Pancreas (tissue), 10 donors: ENCODE results near the gene MYMX. TPM values are rescaled to one million over a fixed set of nuclear protein-coding genes. Genes with fewer than 3 reads are reported as not detected.

Source experiments
- ATAC-seq, 4 donors: fragments of 200-7000 bp; cut with Tn5 transposase; one replicate each; pipeline versions ENCODE4 v1.8.0 to v1.9.1; 2020; ENCODE audit warnings: mild to moderate bottlenecking in 4 of 4, moderate library complexity in 4 of 4
- DNase-seq, 6 donors: peaks; one replicate each; pipeline ENCODE4 v3.0.0-alpha.2; 2020
- FAIRE-seq: peaks from 2 replicates; lab custom pipeline; 2012; peaks lifted over from hg19 to GRCh38; lab: Jason Lieb, UNC
- H3K27ac ChIP-seq, 4 donors: fragments of 200-600 bp; sonication (generic); 1 replicate in 3 of 4; 2 replicates in 1 of 4; pipeline versions ENCODE4 v1.5.0 to v1.8.0; 2020
- H3K27me3 ChIP-seq, 4 donors: fragments of 200-600 bp; one replicate each; pipeline ENCODE4 v1.8.0; 2021
- H3K36me3 ChIP-seq, 3 donors: fragments of 200-600 bp; sonication (generic) in 1 of 3; one replicate each; pipeline versions ENCODE4 v1.5.0 to v1.8.0; 2020 to 2021
- H3K4me1 ChIP-seq, 3 donors: fragments of 200-600 bp; one replicate each; pipeline ENCODE4 v1.8.0; 2021
- H3K4me3 ChIP-seq, 4 donors: fragments of 200-600 bp; sonication (generic) in 2 of 4; one replicate each; pipeline versions ENCODE4 v1.5.0 to v1.8.0; 2020 to 2021
- H3K9me3 ChIP-seq, 4 donors: fragments of 200-600 bp; one replicate each; pipeline ENCODE4 v1.8.0; 2021
- CTCF ChIP-seq, 4 donors: fragments of 200-600 bp; sonication (generic) in 3 of 4; IDR thresholded peaks; one replicate each; pipeline versions ENCODE4 v1.5.0 to v1.8.0; 2021; ENCODE audit warnings: antibody characterized with exemption in 4 of 4
- WGBS, 2 donors: extraction: QIAGEN DNeasy Blood & Tissue Kit; methylation state at CpG; one replicate each; pipeline ENCODE4 v1.1.7; 2013; 5-methylcytosine and 5-hydroxymethylcytosine counted together
- intact Hi-C, 3 donors: fragments of 100-400 bp; cut with DNase I; formaldehyde crosslinking; loops; one replicate each; pipeline versions ENCODE4 v1.11.1 to v1.14.2; 2022
- polyA plus RNA-seq, 2 donors: library from polyadenylated mRNA; stranded (reverse); fragments of 200-250 nt; gene quantifications; one replicate each; pipeline ENCODE4 v1.2.3, GENCODE V29; 2013
- total RNA-seq, 6 donors: library from RNA; stranded (reverse); fragmentation: NEBNext Ultra II Directional in 4 of 6; extraction: Animal tissue kit (Norgen Biotek cat#: 25700) in 4 of 6; gene quantifications; one replicate each; pipeline versions ENCODE4 v1.2.1 to v1.2.4, GENCODE V29; 2021 to 2023
- donor health status: healthy with polysubstance abuse.
- donor health status: DM: no; HTN: no; CAD: no; lungs with moderate emphysema.
- donor health status: DM: no; HTN: no; CAD: no.
- donor health status: control.
- donor health status: control.
- donor health status: Bipolar disorder and iron deficiency.
- donor health status: DM: yes; HTN: yes; CAD: no.
- donor health status: DM: no; HTN: no; CAD: no.
- donor health status: DM: no; HTN: no; CAD: no.
- donor health status: DM: yes; HTN: yes; CAD: no.

MYMX gene
- total and polyA plus RNA-seq, 8 donors = 0.34 to 4.3 (median 1.7) TPM

GRCh38 chr6:44265007-44265721 is 48.4 kb downstream of the MYMX start, which contains the start of gene NFKBIE:
Gene NFKBIE (minus strand): TSS chr6:44265551. CDS start chr6:44265346, 205 bp downstream.
- WGBS, 2 donors = 0 to 1% methylated on average over 42 to 72 of the region's 72 CpGs
- Histone ChIP-seq H3K9me3 (no peaks in the 10 kb centered on the region), H3K27ac (peak within 1 kb of the TSS; percentile 48 to 87 (median 78)), H3K36me3 (peaks cover 0 to under 1% (median 0%) of the 10 kb centered on the region in 3 donors), H3K4me1 (peaks cover 0 to 21% (median 4%) of the 10 kb centered on the region in 3 donors), H3K4me3 (peak within 1 kb of the TSS; percentile 45 to 93 (median 80)), H3K27me3 (no peaks in the 10 kb centered on the region)
- peak in 1 of 4 donors; percentile 6 for TF ChIP-seq CTCF (IDR thresholded peaks at IDR 0.05)
- intact Hi-C loops = loop anchor here in 2 of 3 donors (5.0 kb wide), 2 partner anchors 67 to 72 kb away; no protein-coding TSS in a partner anchor
- ATAC-seq (peak; percentile 87 to 92 (median 88)), DNase-seq (peak; percentile 94 to 99 (median 96)), FAIRE-seq (no peak)

DNA sequence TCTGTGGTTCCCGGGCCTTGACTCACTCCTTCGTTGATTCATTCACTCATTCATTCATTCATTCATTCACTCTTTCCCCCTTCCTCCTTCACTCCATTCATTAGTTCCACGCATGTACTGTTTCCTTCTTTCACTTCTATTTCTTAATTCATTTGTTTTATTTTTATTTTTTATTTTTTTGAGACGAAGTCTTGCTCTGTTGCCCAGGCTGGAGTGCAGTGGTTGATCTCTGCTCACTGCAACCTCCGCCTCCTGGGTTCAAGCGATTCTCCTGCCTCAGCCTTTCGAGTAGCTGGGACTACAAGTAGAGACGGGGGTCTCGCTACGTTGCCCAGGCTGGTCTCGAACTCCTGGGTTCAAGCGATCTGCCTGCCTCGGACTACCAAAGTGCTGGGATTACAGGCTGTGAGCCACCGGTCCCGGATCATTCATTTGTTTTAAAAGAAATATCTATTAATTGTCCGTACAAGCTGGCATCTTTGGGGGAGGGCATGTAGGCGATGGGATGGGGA is 49.1 kb downstream of the MYMX start:
- no peaks in the 10 kb centered on the region for H3K36me3 ChIP-seq
- TF ChIP-seq CTCF (IDR thresholded peaks at IDR 0.05) = no peak
- no peaks in the 10 kb centered on the region for H3K27me3 ChIP-seq
- FAIRE-seq (no peak), DNase-seq (peak in 1 of 6 donors; percentile 31), ATAC-seq (no peak)
- WGBS, 2 donors = 62 to 64% methylated on average over 17 of the region's 17 CpGs
- intact Hi-C loops = loop anchor here in 2 of 3 donors (5.0 kb wide), 2 partner anchors 67 to 72 kb away; no protein-coding TSS in a partner anchor
- H3K9me3 ChIP-seq = no peaks in the 10 kb centered on the region
- H3K4me3 ChIP-seq = peak overlapping the region in 3 of 4 donors; percentile 72 to 93 (median 87)
- peak overlapping the region in 3 of 4 donors; percentile 48 to 87 (median 81) for H3K27ac ChIP-seq
- H3K4me1 ChIP-seq = peaks cover 0 to 21% (median 4%) of the 10 kb centered on the region in 3 donors

- peaks cover 0 to 21% (median 4%) of the 10 kb centered on the region in 3 donors for H3K4me1 ChIP-seq
- WGBS, 2 donors = 63 to 64% methylated on average over 3 of the region's 3 CpGs
- FAIRE-seq (no peak), ATAC-seq (no peak), DNase-seq (peak in 1 of 6 donors; percentile 10)
- no peaks in the 10 kb centered on the region for H3K36me3 ChIP-seq
- H3K4me3 ChIP-seq = no peak overlapping the region
- no peaks in the 10 kb centered on the region for H3K9me3 ChIP-seq
- no peaks in the 10 kb centered on the region for H3K27me3 ChIP-seq
- peak overlapping the region in 1 of 4 donors; percentile 87 for H3K27ac ChIP-seq
- intact Hi-C loops = loop anchor here in 2 of 3 donors (5.0 kb wide), 2 partner anchors 66 to 71 kb away; no protein-coding TSS in a partner anchor
- no peak for TF ChIP-seq CTCF (IDR thresholded peaks at IDR 0.05)
Observed at GRCh38 chr6:44266347-44266746, 49.6 kb downstream of the MYMX start.

DNA sequence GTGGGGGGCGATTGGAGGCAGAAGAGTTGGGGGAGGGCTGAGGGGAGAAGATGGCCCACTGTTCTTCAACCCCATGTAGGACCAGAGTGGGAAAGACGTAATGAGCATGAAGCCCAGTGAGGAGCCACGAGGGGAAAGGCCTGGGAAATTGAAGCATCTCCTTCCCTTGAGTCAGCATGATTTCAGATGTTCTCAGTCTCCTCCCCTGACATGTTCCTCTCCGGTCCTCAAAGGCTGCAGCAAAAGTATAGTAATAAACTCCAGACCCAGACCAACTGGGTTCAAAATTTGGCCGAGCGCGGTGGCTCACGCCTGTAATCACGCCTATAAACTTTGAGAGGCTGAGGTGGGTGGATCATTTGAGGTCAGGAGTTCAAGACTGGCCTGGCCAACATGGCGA is 50.5 kb downstream of the MYMX start:
- TF ChIP-seq CTCF (IDR thresholded peaks at IDR 0.05) = no peak
- no peak overlapping the region for H3K4me3 ChIP-seq
- ATAC-seq = no peak

More for the DNA sequence above, 50.5 kb downstream of the MYMX start:
- Histone ChIP-seq H3K36me3 (no peaks in the 10 kb centered on the region), H3K27ac (no peak overlapping the region), H3K9me3 (no peaks in the 10 kb centered on the region), H3K27me3 (no peaks in the 10 kb centered on the region), H3K4me1 (peaks cover 0 to 21% (median 4%) of the 10 kb centered on the region in 3 donors)
- WGBS, 2 donors = 62 to 66% methylated on average over 10 of the region's 10 CpGs
- peak in 2 of 6 donors; percentile 14 to 17 for DNase-seq
- intact Hi-C loops = loop anchor here in 2 of 3 donors (5.0 kb wide), 2 partner anchors 65 to 70 kb away; no protein-coding TSS in a partner anchor
- FAIRE-seq = no peak

Other genes starting within 250 kb of the MYMX start
- gene MRPL14, start 89.5 kb upstream of the MYMX start, total RNA-seq = 10 to 100 TPM in 4 of 6 donors, 1 to 10 TPM in 2; 8.7 to 16.4 (median 14.1) TPM
- 10 to 100 TPM; 12.5 to 30.4 TPM for gene MRPL14, start 89.5 kb upstream of the MYMX start, polyA plus RNA-seq
- gene TMEM63B, start 89.4 kb upstream of the MYMX start, total RNA-seq = 10 to 100 TPM in 4 of 6 donors, 1 to 10 TPM in 2; 7.2 to 19.9 (median 11.4) TPM
- gene TMEM63B, start 89.4 kb upstream of the MYMX start, polyA plus RNA-seq = 10 to 100 TPM; 12.1 to 16.9 TPM
- under 1 TPM in 4 of 6 donors, not detected in 2; 0.06 to 0.23 (median 0.14) TPM for gene CAPN11, start 58.1 kb upstream of the MYMX start, total RNA-seq
- under 1 TPM; 0.75 to 0.76 TPM for gene CAPN11, start 58.1 kb upstream of the MYMX start, polyA plus RNA-seq
- gene SLC29A1, start 6.7 kb downstream of the MYMX start, total RNA-seq = 10 to 100 TPM; 24.8 to 72.7 (median 44.4) TPM
- gene SLC29A1, start 6.7 kb downstream of the MYMX start, polyA plus RNA-seq = 10 to 100 TPM; 35.5 to 89.8 TPM
- gene HSP90AB1, start 30.2 kb downstream of the MYMX start, total RNA-seq = 100 to 1,000 TPM; 370 to 577 (median 464) TPM
- 100 to 1,000 TPM; 145 to 328 TPM for gene HSP90AB1, start 30.2 kb downstream of the MYMX start, polyA plus RNA-seq
- gene SLC35B2, start 40.6 kb downstream of the MYMX start, total RNA-seq = 10 to 100 TPM; 15.9 to 30.4 (median 20.5) TPM
- 10 to 100 TPM; 10.8 to 23.6 TPM for gene SLC35B2, start 40.6 kb downstream of the MYMX start, polyA plus RNA-seq
- 10 to 100 TPM in 1 of 6 donors, 1 to 10 TPM in 5; 2.5 to 16.9 (median 5.5) TPM for gene NFKBIE, start 48.6 kb downstream of the MYMX start, total RNA-seq
- gene NFKBIE, start 48.6 kb downstream of the MYMX start, polyA plus RNA-seq = 10 to 100 TPM; 10.1 to 12.1 TPM
- gene TMEM151B, start 53.5 kb downstream of the MYMX start, total RNA-seq = under 1 TPM in 4 of 6 donors, not detected in 2; 0.06 to 0.12 (median 0.09) TPM
- gene TMEM151B, start 53.5 kb downstream of the MYMX start, polyA plus RNA-seq = under 1 TPM; 0.54 to 0.65 TPM
- gene AARS2, start 96.4 kb downstream of the MYMX start, total RNA-seq = 1 to 10 TPM; 3.6 to 7.4 (median 4.8) TPM
- 1 to 10 TPM; 5.7 to 8.7 TPM for gene AARS2, start 96.4 kb downstream of the MYMX start, polyA plus RNA-seq
- gene SPATS1, start 125.7 kb downstream of the MYMX start, total RNA-seq = under 1 TPM in 1 of 6 donors, not detected in 5; 0.18 TPM
- gene SPATS1, start 125.7 kb downstream of the MYMX start, polyA plus RNA-seq = under 1 TPM in 1 of 2 donors, not detected in 1; 0.19 TPM
- 10 to 100 TPM in 2 of 6 donors, 1 to 10 TPM in 4; 6.4 to 11.4 (median 8.6) TPM for gene CDC5L, start 170.8 kb downstream of the MYMX start, total RNA-seq
- gene CDC5L, start 170.8 kb downstream of the MYMX start, polyA plus RNA-seq = 1 to 10 TPM; 2.9 to 6.0 TPM